NOMO-1 treated with DMSO at 0.1 percent for 48 hours (cell line): ENCODE results near the gene AOAH.

ENCODE experiments used
- DNase-seq: peaks from one replicate; lab custom pipeline; 2025; ENCODE audit not compliant: unreplicated experiment; lab: John Stamatoyannopoulos, UW

Gene AOAH

GRCh38 chr7:36723951-36724664, at the start of gene AOAH:
AOAH (minus strand) TSS chr7:36724494; CDS start chr7:36724148, 346 bp downstream.
- peak; percentile 96 for DNase-seq

GRCh38 chr7:36766451-36766850, 42.2 kb upstream of the AOAH start:
- DNase-seq: no peak

DNA sequence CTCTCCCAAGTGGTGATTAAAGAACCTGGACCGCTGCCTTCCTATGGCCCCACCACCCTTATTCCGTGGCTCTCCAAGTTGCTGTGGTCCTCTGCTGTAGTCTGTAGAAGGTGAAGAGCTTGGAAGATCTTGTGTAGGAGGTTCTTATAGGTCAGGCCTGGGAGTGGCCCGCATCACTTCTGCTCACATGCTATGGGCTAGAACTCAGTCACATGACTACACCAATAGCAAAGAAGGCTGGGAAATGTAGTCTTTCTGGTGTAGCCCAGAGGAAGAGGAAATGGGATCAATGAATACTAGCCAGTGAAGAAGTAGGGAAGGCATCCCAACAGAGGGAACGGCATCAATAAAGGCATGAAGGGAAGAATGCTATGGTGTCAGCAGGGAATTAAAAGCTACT, 41.3 kb upstream of the AOAH start:
- no peak for DNase-seq

GRCh38 chr7:36764929-36765328, 40.6 kb upstream of the AOAH start:
- DNase-seq: no peak

DNA sequence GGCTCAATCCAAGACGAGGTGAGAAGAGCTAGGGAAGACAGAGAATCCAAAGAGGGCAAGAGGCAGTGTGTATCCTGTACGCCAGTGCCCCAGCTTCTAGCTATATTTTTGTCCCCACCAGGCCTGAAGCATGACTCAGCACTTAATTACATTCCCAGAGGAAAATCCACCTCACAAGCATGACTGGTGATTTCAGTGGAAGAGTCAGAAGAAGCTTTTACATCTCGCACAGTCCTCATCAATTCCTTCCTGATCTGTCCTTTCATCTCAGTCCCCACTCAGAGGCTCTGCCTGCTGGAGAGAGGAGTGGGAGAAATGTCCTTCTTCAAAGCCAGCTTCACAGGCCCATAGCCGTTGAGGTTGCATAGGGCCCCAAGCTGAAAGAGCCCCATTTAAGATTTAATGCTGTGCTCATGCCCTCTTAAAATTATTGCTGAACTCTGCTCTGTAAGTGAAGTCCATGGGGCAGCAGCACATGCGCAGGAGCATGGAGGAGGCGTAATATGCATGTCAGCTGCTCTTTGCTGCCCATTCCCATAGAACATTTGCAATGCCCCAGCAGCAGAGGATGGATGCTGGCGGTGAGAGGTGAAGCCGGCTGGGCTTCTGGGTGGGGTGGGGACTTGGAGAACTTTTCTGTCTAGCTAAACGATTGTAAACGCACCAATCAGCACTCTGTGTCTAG, 39.0 kb upstream of the AOAH start:
- DNase-seq: no peak

- no peak for DNase-seq
Observed at GRCh38 chr7:36762394-36762793, 38.1 kb upstream of the AOAH start.

DNA sequence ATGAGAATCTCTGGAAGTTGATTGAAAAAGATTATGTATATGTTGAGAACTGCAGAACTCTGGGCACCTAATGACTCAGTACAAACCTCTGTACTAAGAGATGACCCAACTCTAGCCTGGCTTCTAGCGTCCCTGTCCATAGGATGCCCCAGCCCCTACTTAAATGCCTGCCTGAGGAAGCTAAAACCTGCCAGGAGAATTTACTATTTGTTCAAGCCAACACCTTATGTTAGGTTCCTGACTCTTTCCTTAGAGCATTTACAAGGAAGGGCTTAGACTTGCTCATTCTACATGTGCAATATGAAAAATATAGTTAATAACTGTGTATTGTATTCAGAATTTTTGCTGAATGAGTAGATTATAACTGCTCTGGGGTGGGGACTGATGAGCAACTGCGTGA, 37.5 kb upstream of the AOAH start:
- no peak for DNase-seq

- DNase-seq: no peak
Observed at GRCh38 chr7:36760856-36761762, 36.8 kb upstream of the AOAH start.

- no peak for DNase-seq
Observed at GRCh38 chr7:36758879-36759278, 34.6 kb upstream of the AOAH start.

DNA sequence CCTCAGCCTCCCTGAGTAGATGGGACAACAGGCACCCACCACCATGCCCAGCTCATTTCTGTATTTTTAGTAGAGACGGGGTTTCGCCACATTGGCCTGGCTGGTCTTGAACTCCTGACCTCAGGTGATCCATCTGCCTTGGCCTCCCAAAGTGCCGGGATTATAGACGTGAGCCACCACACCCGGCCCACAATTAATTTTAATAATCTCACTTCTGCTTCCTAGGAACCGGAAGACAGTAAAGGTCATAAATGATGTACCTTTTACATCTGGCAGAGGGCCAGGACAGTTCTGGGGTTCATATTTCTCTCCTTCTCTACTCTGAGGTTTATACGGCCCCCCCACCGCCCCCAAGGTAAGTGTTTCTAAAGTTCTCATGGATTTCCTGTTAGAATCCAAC, 31.2 kb upstream of the AOAH start:
- peak; percentile 37 for DNase-seq

DNA sequence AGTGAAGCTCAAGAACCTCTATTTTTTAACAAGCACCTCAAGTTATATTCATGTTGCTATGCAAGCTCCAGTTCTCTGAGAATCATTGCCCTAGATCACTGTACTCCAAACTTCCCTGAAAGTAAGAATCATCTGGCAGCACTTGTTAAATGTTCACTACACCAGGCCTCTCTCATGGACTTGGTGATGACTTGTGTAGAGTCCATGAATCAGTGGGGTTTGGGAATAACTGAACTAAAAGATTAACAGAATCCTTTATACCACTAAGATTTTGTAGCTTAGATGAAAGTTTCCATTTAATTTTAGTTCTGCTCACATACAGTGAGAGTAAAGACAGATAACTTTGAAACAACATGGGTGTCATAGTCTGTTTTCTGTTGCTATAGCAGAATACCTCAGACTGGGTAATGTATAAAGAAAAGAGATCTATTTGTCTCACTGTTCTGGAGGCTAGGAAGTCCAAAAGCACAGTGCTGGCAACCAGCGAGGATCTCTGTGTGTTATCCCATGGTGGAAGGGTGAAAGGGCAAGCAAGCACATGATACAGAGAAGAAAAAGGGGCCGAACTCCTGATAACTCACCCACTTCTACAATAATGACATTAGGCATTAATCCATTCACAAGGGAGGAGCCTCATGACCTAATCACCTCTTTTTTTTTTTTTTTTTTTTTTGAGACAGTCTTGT, 27.9 kb upstream of the AOAH start:
- DNase-seq: no peak

GRCh38 chr7:36750451-36750850, 26.2 kb upstream of the AOAH start:
- DNase-seq: no peak

DNA sequence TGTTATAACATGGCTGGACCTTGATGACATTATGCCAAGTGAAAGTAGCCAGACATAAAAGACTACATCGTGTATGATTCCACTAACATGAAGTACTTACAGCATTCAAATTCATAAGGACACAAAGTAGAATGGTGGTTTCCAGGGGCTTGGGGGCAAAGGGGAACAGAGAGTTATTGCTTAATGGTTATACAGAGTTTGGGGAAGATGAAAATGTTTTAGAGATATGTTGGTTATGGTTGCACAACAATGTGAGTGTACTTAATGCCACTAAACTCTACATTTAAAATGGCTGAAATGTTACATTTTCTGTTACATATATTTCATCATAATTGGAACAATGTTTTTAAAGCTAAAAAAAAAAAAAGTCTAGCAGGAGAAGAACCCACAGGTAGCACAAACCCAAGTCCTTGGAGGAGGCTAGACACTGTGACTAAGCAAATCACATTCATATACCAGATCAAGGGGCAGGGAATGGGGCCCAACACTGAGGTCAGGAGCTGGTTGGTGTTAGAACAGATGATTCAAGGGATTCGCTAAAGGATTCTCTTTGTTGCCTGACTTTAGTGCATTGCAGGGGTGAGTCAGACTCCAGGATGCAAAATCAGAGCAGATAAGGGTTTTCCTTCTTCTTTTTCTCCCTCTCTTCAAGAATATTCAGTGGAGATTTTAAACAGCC, 25.1 kb upstream of the AOAH start:
- peak; percentile 98 for DNase-seq

DNA sequence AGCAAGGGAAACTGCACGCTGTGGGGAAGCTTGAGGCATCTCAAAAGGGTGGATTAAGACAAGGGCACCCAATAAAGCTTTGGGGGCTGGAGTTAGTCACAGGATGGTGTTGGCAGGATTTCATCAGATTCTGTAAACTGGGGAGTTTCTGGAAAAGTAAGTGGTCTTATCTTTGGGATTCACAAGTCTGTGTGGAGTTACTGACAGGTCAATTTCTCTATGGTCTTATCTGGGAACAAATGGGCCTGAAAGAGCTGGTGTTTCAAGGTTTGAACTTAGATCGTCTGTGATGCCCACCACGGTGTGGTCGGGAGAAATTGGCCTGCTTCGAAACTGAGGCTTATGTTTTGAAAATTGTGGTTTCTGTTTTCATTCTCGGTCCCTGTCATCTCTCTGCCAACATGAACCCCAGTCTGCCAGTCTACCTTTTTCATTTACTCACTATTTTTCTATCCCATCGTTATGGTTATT, 23.8 kb upstream of the AOAH start:
- DNase-seq: no peak

- DNase-seq: peak; percentile 40
Observed at GRCh38 chr7:36747280-36748016, 23.2 kb upstream of the AOAH start.

DNA sequence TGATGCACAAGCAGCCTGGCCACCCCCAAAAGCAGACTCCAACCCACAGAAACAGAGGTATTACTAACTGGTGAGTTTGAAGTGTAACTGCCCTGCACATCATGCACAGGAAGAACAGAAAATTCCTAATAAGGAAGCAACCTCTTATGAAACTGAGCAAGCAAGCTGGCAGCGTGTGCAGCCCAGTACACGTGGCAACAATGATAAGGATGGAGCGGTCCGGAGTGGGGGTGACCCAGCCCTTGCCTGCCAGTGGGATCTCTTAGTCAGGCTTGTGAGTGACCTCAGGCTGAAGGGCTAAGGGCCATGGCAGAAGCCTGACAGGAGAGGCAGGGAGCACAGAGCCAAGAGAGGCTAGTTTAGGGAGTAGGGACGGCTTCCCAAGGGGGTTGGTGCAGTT, 22.1 kb upstream of the AOAH start:
- DNase-seq: peak; percentile 61

GRCh38 chr7:36742911-36743775, 18.8 kb upstream of the AOAH start:
- peak; percentile 90 for DNase-seq

DNA sequence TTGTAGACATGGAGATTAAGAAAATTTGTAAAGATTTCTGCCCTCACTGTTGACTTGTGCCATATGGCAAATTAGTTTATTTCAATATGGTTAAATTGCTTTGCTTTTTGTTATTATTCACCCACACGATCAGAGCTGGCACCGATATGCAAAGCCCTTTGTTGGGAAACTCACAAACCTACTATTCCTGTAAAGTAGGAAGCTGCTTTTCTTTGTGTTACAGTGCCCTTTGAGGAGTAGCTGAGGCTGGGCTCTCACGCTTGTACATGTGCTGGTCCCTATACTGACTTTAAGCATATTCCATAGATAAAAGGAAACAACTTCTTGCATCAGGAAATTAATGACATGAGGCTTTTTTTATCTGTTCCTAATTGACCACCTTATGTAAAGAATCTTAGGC, 17.6 kb upstream of the AOAH start:
- no peak for DNase-seq

GRCh38 chr7:36739351-36739750, 15.1 kb upstream of the AOAH start:
- DNase-seq: no peak
